Prostate gland (tissue), 2 donors: ENCODE data around the gene LHX4. TPM values are rescaled to one million over a fixed set of nuclear protein-coding genes. Genes with fewer than 3 reads are reported as not detected.

Source experiments
- DNase-seq: peaks from one replicate; pipeline ENCODE4 v3.0.0-alpha.2; 2019; ENCODE audit warnings: low spot score
- H3K27ac ChIP-seq, 2 donors: fragments of 200-600 bp; sonication (generic); 2 replicates each; pipeline ENCODE4 v1.5.1; 2017 to 2019
- H3K27me3 ChIP-seq: fragments of 200-600 bp; sonication (generic); replicated peaks from 2 replicates; pipeline ENCODE4 v1.5.1; 2019; ENCODE audit not compliant: insufficient read depth
- H3K36me3 ChIP-seq, 2 donors: fragments of 200-600 bp; sonication (generic); 1 replicate in 1 of 2; 2 replicates in 1 of 2; pipeline versions ENCODE4 v1.5.1 to v1.8.1; 2017 to 2019
- H3K4me1 ChIP-seq: fragments of 200-600 bp; sonication (generic); replicated peaks from 2 replicates; pipeline ENCODE4 v1.5.1; 2019
- H3K4me3 ChIP-seq, 2 donors: fragments of 200-600 bp; sonication (generic); 2 replicates each; pipeline ENCODE4 v1.5.1; 2017 to 2019
- H3K9me3 ChIP-seq: fragments of 200-600 bp; sonication (generic); 2 replicates; pipeline ENCODE4 v1.5.1; 2017
- POLR2A ChIP-seq: fragments of 450-650 bp; IDR thresholded peaks from one replicate; pipeline ENCODE4 v1.6.1; 2016; ENCODE audit warnings: antibody characterized with exemption, mild to moderate bottlenecking
- POLR2AphosphoS5 ChIP-seq: sonication (generic); formaldehyde crosslinking; IDR thresholded peaks from one replicate; pipeline ENCODE4 v1.6.1; 2017; ENCODE audit warnings: antibody characterized with exemption
- WGBS: methylation state at CpG from one replicate; pipeline ENCODE4 v1.1.5; 2018; 5-methylcytosine and 5-hydroxymethylcytosine counted together
- intact Hi-C: fragments of 100-400 bp; cut with DNase I; formaldehyde crosslinking; loops from one replicate; pipeline ENCODE4 v1.14.2; 2022
- total RNA-seq, 2 donors: library from RNA; depleted of rRNA; stranded (reverse); fragments of >200 nt; gene quantifications; one replicate each; pipeline ENCODE4 v1.1.0, GENCODE V29; 2016
- TF ChIP-seq, protein P1 (sequence below), 4 experiments: fragments of 200-600 bp in 2 of 4; fragments of 450-650 bp in 2 of 4; sonication (generic) in 2 of 4; IDR thresholded peaks; 1 replicate in 3 of 4; 2 replicates in 1 of 4; pipeline ENCODE4 v1.5.1; 2016 to 2019; ENCODE audit warnings: antibody characterized with exemption in 4 of 4, mild to moderate bottlenecking in 2 of 4, moderate library complexity in 2 of 4

LHX4 gene
- total RNA-seq, 2 donors from 2014 or later, result not detected

DNA sequence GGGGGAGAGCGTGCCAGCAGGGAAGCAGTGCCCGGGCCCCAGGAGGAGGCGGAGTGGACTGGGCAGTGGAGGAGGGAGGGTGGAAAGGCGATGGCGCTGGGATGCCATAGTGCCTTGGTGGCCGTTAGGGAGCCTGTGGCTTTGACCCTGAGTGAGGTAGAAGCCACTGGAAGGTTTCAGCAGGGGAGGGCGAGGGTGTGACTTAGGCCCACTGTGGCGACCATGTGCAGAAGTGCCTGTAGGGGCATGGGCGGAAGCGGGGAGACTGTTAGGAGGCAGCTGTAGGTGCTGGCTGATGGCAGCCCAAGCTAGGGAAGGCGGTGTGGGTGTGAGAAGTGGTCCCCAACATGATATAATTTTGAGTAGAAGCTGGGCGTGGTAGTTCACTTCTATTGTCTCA, 28.2 kb downstream of the LHX4 start:
- intact Hi-C loops, result no loop called here

DNA sequence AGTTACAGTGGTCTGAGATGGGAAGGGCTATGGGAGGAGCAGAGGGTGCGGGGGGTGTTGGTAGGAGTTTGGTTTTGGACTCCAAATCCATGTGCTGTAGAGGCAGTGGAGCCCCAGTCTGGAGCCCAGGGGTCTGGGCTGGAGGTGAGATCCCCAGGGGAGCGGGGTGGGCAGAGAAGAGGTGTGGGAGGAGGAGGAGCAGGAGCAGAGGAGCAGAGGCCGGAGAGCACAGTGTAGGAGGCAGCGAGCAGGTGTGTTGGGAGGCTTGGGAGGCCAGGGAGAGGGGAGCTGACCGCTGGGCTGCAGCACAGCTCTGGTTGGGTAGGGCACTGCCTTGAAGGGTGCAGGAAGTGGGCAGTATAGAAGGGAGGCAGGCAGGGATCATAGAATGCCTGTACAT, 28.9 kb downstream of the LHX4 start:
- no peak for DNase-seq
- H3K27ac ChIP-seq, result no peak overlapping the region
- WGBS, result 65% methylated on average over 5 of the region's 5 CpGs
- intact Hi-C loops, result no loop called here
- no peaks in the 10 kb centered on the region for H3K9me3 ChIP-seq
- TF ChIP-seq POLR2A (no peak), POLR2AphosphoS5 (no peak)
- TF ChIP-seq, protein P1, sequence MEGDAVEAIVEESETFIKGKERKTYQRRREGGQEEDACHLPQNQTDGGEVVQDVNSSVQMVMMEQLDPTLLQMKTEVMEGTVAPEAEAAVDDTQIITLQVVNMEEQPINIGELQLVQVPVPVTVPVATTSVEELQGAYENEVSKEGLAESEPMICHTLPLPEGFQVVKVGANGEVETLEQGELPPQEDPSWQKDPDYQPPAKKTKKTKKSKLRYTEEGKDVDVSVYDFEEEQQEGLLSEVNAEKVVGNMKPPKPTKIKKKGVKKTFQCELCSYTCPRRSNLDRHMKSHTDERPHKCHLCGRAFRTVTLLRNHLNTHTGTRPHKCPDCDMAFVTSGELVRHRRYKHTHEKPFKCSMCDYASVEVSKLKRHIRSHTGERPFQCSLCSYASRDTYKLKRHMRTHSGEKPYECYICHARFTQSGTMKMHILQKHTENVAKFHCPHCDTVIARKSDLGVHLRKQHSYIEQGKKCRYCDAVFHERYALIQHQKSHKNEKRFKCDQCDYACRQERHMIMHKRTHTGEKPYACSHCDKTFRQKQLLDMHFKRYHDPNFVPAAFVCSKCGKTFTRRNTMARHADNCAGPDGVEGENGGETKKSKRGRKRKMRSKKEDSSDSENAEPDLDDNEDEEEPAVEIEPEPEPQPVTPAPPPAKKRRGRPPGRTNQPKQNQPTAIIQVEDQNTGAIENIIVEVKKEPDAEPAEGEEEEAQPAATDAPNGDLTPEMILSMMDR (IDR thresholded peaks at IDR 0.05), result no peak
- no peaks in the 10 kb centered on the region for H3K4me1 ChIP-seq
- no peak overlapping the region for H3K4me3 ChIP-seq
- H3K36me3 ChIP-seq, result no peaks in the 10 kb centered on the region
- peaks cover 8% of the 10 kb centered on the region for H3K27me3 ChIP-seq

More for the DNA sequence above, 28.2 kb downstream of the LHX4 start:
- TF ChIP-seq POLR2A (no peak), POLR2AphosphoS5 (no peak)
- TF ChIP-seq, protein P1 (IDR thresholded peaks at IDR 0.05), result no peak
- Histone ChIP-seq H3K36me3 (no peaks in the 10 kb centered on the region), H3K4me1 (no peaks in the 10 kb centered on the region), H3K27me3 (peaks cover 8% of the 10 kb centered on the region), H3K27ac (no peak overlapping the region), H3K9me3 (no peaks in the 10 kb centered on the region), H3K4me3 (no peak overlapping the region)
- WGBS, result 82% methylated on average over 12 of the region's 12 CpGs
- no peak for DNase-seq

DNA sequence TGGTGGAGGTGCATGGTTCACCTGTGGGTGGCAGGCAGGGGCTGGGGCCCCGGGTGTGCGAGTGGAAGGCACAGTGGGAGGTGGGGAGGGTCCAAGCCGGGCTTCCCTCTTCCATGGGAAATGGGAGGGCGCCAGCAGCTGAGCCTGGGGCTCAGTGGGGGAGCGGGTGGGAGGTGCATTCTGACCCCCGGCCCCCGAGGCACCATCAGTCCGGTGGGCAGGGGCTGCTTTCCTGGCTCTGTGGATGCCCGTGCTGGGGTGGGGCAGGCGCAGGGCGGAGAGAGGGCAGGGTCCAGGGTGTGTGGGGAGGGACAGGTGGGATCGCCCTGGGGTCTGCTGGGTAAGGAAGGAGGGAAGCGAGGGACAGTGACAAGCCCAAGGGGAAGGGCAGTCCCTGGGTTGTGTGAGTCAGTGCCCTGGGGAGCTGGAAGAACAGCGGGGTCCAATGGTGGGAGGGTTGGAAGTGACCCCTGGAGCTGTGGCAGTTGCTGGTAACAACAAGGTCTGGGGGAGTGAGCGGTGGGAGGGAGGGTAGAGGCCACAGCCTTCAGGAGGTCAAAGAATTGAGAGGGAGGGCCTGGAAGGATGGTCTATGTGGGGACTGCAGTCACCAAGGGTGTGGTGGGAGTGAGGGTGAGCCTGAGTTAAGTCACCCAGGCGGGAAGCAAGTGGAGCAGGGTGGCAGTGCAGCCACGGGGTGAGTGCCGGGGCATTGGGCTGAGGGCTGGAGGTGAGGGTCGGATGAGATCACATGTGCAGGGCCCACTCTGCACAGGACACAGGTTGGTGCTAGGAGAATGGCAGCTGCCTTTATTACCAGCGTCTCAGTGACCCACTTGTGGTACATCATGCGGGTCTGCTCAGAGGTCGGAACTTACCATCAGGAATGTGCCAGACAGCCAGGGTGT, 29.6 kb downstream of the LHX4 start:
- WGBS, result 77% methylated on average over 20 of the region's 22 CpGs
- H3K27me3 ChIP-seq, result peaks cover 8% of the 10 kb centered on the region
- H3K4me3 ChIP-seq, result no peak overlapping the region
- intact Hi-C loops, result no loop called here
- DNase-seq, result no peak
- no peaks in the 10 kb centered on the region for H3K36me3 ChIP-seq
- no peak overlapping the region for H3K27ac ChIP-seq
- no peaks in the 10 kb centered on the region for H3K4me1 ChIP-seq
- TF ChIP-seq POLR2AphosphoS5, result no peak
- no peak for TF ChIP-seq POLR2A
- TF ChIP-seq, protein P1 (IDR thresholded peaks at IDR 0.05), result no peak
- H3K9me3 ChIP-seq, result no peaks in the 10 kb centered on the region

DNA sequence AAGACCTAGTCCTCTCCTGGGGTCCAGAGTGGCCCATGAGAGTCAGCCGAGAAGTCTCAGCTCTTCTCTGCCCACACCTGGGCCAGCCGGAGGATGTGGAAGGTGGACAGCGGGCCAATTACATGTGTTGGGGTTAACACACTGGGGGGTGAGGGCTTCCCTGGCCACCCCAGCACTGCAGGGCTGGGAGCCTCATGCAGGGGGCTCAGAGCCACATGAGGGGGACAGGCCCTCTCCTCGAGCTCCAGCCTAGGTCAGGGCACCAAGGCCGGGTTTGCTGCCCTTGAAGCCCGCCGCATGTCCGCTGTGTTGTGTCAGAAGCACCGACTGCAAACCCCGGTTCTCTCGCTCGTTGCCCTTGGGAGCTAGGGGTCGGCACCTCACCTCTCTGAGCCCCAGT, 30.5 kb downstream of the LHX4 start:
- Histone ChIP-seq H3K4me1 (no peaks in the 10 kb centered on the region), H3K27ac (no peak overlapping the region), H3K4me3 (no peak overlapping the region), H3K36me3 (no peaks in the 10 kb centered on the region), H3K27me3 (peaks cover 8% of the 10 kb centered on the region), H3K9me3 (no peaks in the 10 kb centered on the region)
- DNase-seq, result no peak
- TF ChIP-seq, protein P1 (IDR thresholded peaks at IDR 0.05), result no peak
- no peak for TF ChIP-seq POLR2A
- no peak for TF ChIP-seq POLR2AphosphoS5
- intact Hi-C loops, result no loop called here
- WGBS, result 81% methylated on average over 12 of the region's 13 CpGs

DNA sequence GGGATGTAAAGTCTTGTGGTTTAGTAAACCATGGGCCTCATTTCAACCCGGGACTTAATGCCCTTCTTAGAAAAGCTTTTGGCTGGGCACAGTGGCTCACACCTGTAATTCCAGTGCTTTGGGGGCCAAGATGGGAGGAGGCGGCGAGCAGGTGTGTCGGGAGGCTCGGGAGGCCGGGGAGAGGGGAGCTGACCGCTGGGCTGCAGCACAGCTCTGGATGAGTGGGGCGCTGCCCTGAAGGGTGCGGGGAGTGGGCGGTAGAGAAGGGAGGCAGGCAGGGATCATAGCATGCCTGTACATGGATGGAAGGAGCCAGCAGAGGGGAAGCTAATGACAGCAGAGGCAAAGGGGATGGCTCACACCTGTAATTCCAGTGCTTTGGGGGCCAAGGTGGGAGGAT, 31.0 kb downstream of the LHX4 start:
- Histone ChIP-seq H3K27me3 (peaks cover 8% of the 10 kb centered on the region), H3K36me3 (no peaks in the 10 kb centered on the region), H3K9me3 (no peaks in the 10 kb centered on the region), H3K4me3 (no peak overlapping the region), H3K4me1 (no peaks in the 10 kb centered on the region), H3K27ac (no peak overlapping the region)
- no peak for DNase-seq
- intact Hi-C loops, result no loop called here
- TF ChIP-seq, protein P1 (IDR thresholded peaks at IDR 0.05), result no peak
- no peak for TF ChIP-seq POLR2AphosphoS5
- TF ChIP-seq POLR2A, result no peak
- 51% methylated on average over 10 of the region's 10 CpGs for WGBS
